HTERT RPE-1 (cell line): ENCODE data around the gene ANKHD1.

Source experiments
- in situ Hi-C: fragments of 300-500 bp; cut with MboI; formaldehyde crosslinking; loops from 4 replicates; pipeline ENCODE4 v1.14.3; 2020; ENCODE audit warnings: low sequenced_read_pairs

The ANKHD1 gene

GRCh38 chr5:140401362-140402257 lies at the start of gene ANKHD1:
TSS of gene ANKHD1 (plus strand) at chr5:140401833. CDS start at chr5:140401968, 135 bp downstream.
- in situ Hi-C loops, result no loop called here

GRCh38 chr5:140355546-140355945 lies 46.1 kb upstream of the ANKHD1 start:
- in situ Hi-C loops, result no loop called here

GRCh38 chr5:140356853-140357725 lies 44.5 kb upstream of the ANKHD1 start:
- in situ Hi-C loops, result no loop called here

GRCh38 chr5:140357726-140358093 lies 43.9 kb upstream of the ANKHD1 start:
- in situ Hi-C loops, result no loop called here

- in situ Hi-C loops, result no loop called here
Measured at GRCh38 chr5:140358738-140359310, 42.8 kb upstream of the ANKHD1 start.

- in situ Hi-C loops, result no loop called here
Measured at GRCh38 chr5:140360101-140360500, 41.5 kb upstream of the ANKHD1 start, which contains the start of gene SLC4A9. TSS of gene SLC4A9 (plus strand) at chr5:140360194. CDS start at chr5:140360237, 43 bp downstream.

GRCh38 chr5:140360681-140361479 lies 40.8 kb upstream of the ANKHD1 start:
- in situ Hi-C loops, result no loop called here

GRCh38 chr5:140361901-140362300 lies 39.7 kb upstream of the ANKHD1 start:
- in situ Hi-C loops, result no loop called here

- in situ Hi-C loops, result no loop called here
Measured at GRCh38 chr5:140362311-140362710, 39.3 kb upstream of the ANKHD1 start.

GRCh38 chr5:140362875-140363630 lies 38.6 kb upstream of the ANKHD1 start:
- in situ Hi-C loops, result no loop called here

GRCh38 chr5:140363631-140364471 lies 37.8 kb upstream of the ANKHD1 start:
- in situ Hi-C loops, result no loop called here

GRCh38 chr5:140364472-140364765 lies 37.2 kb upstream of the ANKHD1 start:
- in situ Hi-C loops, result no loop called here

GRCh38 chr5:140365282-140365681 lies 36.4 kb upstream of the ANKHD1 start:
- in situ Hi-C loops, result no loop called here

- in situ Hi-C loops, result no loop called here
Measured at GRCh38 chr5:140365941-140366340, 35.7 kb upstream of the ANKHD1 start.

GRCh38 chr5:140366589-140367255 lies 34.9 kb upstream of the ANKHD1 start:
- in situ Hi-C loops, result no loop called here

- in situ Hi-C loops, result no loop called here
Measured at GRCh38 chr5:140367256-140368013, 34.2 kb upstream of the ANKHD1 start.

GRCh38 chr5:140371356-140372151 lies 30.1 kb upstream of the ANKHD1 start:
- in situ Hi-C loops, result no loop called here
